HG03439 (cell line): ENCODE results near the gene BRF1.
"Not testable (repeated sequence)": the region's sequence is repeated elsewhere in the genome, so short reads cannot be mapped to it uniquely, and the experiment has no call there.

Experiments
- ATAC-seq: cut with Tn5 transposase; IDR thresholded peaks from one replicate; pipeline ENCODE4 v1.9.1; 2021; ENCODE audit warnings: mild to moderate bottlenecking, moderate library complexity; ENCODE audit not compliant: unreplicated experiment

Gene BRF1, protein sequence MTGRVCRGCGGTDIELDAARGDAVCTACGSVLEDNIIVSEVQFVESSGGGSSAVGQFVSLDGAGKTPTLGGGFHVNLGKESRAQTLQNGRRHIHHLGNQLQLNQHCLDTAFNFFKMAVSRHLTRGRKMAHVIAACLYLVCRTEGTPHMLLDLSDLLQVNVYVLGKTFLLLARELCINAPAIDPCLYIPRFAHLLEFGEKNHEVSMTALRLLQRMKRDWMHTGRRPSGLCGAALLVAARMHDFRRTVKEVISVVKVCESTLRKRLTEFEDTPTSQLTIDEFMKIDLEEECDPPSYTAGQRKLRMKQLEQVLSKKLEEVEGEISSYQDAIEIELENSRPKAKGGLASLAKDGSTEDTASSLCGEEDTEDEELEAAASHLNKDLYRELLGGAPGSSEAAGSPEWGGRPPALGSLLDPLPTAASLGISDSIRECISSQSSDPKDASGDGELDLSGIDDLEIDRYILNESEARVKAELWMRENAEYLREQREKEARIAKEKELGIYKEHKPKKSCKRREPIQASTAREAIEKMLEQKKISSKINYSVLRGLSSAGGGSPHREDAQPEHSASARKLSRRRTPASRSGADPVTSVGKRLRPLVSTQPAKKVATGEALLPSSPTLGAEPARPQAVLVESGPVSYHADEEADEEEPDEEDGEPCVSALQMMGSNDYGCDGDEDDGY

DNA sequence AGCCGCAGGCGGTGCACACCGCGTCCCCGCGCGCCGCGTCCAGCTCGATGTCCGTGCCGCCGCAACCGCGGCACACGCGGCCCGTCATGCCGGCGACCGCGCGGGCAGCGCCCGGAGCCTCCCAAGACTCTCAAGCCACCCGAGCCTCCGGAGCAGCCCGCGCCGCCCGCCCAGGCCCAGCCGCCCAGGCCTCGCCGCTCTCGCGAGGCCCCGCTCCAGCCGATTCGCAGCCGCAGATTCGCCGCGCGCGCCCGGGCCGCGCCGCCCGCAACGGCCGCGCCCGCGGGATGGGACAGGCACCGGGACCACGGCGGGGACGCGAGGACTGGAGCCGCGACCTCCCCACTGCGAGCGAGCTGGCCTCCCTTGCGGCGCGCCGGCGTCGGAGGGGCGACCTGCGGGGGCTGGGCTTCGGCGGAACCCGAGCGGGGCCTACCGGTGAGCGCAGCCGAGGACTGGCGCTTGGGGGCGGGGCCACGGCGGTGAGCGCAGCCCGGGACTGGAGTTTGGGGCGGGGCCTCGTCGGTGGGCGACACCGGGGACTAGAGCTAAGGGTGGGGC is at the start of gene BRF1:
Gene BRF1, minus strand, starts transcription at position 460 of the 561 bp plus-strand sequence. Its CDS starts 372 bp downstream, at position 88.
- ATAC-seq = peak; percentile 82

DNA sequence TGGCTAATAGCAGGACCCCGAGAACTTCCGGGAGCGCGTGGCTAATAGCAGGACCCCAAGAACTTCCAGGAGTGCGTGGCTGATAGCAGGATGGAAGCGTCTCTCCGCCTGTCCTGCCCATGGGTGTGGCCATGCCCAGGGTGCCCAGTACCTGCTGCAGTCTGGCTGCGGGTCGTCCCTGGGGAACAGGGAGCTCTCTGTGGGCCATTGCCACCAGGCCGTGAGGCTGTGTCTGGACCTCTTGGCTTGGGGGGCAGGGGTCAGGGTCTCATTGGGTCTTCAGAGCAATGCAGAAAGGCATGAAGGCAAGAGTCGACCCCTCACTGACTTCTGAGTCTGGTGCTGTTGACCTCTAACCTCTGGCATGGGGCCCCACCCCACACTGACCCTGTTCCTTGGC is 49.2 kb upstream of the BRF1 start:
- no peak for ATAC-seq

DNA sequence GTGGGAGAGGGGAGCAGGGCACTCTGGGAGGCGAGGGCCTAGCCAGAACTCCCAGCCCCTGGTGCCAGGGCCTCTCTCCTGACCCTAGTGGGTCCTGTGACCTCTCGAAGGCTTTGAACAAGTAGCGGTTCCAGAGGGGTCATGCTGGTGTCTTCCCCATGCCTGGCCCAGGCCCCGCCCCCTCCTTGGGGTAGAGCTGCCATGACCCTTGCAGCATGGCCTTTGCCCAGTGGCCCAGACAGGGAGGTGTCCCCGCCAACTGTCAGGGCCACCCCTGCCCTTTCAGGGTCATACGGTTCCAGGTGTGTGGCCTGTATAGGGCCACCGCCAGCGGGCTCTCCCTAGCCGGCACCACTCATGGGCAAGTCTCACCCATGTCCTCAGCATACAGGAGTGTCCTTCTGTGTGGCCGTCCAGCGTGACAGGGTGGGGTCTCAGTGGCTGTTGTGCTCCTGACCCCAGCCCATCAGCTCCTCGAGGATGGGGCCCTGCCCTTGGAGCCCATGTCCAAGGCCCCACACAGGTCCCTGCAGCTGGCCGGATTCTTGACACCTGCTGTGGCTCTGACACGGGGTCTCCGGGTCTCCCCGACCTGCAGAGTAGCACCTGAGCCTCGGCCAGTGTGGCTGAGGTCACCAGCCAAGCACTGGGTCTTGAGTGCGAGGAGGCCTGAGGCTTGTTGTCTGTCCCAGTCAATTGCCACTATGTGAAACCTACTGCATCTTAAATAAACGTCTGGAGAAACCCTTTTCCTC is 48.3 kb upstream of the BRF1 start:
- no peak for ATAC-seq

DNA sequence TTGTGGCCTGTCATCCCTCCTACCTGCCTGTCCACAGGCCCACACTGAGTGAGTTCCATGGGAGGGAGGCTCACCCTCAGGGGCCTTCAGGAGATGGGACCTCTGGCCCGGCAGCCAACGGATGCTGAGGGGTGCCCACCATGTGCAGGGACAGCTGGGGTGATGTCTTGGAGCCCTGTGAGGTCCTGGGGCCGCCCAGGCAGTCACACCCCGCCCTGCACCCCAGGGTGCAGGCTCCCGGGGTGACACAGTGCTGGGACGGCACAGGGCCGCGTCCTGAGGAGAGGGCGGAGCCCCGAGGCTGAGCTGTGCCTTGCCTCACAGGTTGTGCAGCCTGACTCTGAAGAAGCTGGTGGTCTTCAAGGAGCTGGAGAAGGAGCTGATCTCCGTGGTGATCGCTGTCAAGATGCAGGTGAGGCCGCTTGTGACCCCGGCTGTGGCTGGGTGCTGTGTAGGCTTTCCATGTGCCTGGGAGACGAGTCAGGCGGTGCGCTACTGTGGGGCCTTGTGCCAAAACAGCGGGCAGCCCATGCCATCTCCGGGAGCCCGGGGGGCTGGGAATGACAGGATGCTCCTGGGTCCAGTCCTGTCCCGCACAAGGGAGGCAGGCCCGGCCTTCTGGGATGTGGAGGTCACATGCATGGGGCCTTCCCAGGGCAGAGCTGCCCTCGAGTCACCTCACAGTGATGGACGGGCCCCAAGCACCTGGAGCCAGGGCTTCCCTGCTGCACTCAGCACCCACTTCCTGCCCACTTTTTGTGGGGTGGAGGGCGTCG is 47.6 kb upstream of the BRF1 start:
- ATAC-seq = no peak

DNA sequence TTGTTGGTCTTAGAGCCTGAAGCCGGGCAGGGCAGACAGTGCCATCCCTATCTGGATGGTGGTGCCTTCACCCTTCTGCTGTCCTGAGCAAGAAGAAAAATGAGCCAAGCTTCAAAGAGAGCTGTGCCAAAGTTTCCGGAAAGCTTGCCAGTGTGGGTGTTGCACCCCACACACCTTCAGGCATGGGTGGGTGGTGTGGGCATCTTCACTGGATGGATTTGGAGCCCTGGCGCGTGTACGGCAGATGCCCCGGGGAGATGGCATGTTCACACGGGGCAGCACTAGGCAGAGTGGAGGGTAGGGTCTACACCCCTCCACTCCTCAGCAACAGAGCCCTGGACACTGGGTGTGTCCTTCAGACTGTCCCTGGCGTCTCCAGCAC is 46.8 kb upstream of the BRF1 start:
- no peak for ATAC-seq

DNA sequence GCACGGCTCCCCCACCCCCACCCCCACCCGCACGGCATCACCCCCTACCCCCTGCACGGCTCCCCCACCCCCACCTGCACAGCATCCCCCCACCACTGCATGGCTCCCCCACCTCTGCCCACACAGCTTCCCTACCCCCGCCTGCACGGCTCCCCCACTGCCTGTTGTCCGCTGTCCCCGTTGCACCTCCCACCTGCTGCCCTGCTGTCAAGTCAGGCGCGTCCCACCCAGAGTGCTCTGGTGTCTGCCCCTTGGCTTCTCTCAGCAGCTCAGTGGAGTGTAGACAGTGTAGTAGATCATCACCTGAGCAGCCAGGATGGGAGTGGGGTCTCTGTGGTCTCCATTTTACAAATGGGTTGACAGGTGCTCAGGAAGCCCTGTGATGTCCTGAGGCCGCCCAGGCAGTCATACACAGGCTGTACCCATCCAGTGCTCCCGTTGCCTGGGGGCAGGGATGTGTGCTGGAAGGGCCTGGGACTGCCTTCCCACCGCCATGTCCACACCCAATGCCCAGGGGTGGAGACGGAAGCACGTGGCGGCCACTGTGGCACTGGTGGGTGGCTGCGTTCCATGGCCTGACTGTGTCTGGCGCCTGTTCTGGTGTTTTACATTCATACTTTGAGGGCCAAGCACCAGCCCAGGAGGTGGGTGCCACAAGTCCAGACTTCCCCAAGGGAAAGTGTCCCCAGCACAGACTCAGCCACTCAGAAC is 46.2 kb upstream of the BRF1 start:
- ATAC-seq = no peak

DNA sequence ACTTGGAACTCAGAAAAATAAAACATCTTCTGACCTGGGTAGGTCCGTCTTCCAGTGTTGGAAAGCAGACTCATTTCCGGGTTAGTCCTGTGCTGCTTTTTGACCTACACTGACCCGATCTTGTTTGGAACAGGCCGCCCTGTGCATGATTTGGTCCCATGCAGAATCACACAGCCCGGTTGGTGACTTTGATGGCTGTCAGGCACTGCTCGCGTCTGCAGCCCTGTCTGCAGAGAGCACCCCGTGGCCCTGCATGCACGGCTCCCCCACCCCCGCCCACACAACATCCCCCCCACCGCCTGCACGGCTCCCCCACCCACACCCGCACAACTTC is 45.4 kb upstream of the BRF1 start:
- no peak for ATAC-seq

DNA sequence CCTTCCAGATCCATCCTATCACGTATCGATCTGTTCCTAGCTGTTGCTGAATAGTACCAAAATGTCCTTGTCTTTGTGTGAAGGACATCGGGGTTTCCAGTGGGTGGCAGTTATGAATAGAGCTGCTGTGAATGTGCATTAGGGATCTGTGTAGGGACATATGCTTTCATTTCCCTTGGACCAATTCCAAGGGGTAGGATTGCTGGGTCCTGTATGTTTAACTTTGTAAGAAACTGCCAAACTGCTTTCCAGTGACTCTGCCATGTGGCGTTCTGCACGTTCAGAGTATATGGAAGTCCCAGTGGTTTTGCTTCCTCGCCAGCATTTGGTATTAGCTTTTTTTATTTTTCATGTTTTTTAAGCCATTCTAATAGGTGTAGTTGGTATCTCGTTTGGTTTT is 42.4 kb upstream of the BRF1 start:
- no peak for ATAC-seq

DNA sequence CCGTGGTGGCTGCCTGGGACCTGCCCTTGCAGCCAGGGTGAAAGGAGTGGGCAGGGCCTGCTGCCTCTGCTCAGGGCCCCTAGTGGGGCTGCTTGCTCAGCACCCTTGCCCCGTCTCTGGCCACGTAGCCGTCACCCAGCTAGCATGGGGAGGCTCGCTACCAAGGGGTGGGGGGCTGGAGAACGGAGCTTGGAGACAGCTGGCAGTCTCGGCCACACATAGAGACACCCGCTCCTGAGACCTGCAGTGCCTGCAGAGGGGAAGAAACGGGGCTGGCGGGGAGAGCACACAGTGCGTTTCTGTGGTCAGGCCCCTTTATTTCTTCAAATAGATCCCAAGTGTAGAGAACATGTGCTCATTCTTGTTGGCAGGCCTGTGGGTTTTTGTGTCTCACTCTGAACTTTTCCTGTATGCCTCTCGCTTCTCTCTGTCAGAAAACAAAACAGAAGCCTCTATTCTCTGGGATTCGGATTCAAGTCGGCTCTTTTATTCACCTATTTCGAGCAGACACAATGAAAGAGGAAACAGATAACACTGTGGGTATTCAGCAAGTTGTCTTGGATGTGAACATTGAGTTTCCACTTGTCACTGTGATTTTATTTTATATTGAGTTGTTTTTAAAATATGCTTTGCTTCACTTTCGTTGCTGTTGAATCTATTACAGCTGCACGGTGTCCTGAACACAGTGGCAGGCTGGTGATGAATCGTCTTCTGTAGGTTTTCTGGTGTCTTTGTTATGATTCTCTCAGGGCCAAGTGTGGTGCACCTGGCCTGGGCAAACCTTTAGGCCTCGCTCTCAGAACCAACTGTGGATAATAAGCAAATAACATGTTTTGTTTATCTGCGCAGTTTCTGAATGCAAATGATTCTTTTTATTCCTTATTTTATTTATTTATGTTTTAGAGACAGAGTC is 40.3 kb upstream of the BRF1 start:
- ATAC-seq = no peak

DNA sequence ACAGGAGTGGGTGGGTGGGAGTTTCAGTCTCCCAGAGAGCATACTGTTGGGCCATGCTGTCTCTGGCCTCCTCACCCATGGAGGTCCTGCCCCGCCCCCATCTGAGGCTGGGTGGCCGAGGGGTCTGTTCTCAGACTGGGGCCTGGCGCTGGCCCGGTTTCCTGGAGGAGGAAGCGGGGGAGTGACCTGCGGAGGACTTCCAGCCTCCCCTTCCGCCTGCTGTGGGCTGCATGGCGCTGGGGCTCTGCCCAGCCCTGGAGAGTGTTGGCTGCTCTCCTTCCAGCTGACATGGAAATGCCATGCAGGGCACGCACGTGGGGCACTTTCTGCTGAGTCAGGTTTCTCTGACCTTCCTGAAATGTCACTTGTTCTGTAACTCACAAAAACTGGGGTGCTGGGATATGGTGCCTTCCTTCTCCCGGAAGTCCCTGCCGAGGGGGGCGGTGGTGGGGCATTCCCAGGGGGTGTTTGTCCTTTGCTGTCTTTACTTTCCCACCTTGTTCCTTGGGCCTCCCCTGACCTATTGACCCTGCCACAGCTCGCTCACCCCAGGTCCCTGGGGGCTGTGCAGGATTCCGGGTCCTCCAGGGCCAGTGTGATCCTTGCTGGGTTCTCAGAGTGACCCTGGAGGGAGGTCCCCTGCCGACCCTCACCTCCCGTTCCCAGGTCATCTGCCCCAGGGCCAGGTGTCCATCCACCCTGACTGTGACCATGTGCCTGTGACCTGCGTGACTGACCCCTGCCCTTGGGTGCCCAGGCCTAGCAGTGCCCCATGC is 37.4 kb upstream of the BRF1 start:
- no peak for ATAC-seq

DNA sequence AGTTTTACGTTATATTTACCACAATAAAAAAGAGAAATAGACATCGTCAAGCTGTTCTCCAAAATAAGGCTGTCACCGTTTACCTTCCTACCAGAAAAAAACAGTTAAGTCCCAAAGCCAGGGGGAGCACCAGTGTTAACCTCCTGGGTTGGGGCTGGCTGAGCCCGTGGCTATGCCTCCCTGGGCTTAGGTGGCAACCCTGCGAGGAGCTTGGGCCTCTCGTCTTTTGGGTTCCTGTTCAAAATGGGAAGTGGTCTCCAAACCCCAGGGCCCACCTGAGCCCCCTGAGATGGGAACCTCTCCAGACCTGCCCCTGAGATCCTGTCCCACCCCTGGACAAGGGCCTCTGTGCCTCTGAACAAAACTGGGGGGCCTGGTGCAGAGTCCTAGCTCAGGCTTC is 36.6 kb upstream of the BRF1 start:
- no peak for ATAC-seq

DNA sequence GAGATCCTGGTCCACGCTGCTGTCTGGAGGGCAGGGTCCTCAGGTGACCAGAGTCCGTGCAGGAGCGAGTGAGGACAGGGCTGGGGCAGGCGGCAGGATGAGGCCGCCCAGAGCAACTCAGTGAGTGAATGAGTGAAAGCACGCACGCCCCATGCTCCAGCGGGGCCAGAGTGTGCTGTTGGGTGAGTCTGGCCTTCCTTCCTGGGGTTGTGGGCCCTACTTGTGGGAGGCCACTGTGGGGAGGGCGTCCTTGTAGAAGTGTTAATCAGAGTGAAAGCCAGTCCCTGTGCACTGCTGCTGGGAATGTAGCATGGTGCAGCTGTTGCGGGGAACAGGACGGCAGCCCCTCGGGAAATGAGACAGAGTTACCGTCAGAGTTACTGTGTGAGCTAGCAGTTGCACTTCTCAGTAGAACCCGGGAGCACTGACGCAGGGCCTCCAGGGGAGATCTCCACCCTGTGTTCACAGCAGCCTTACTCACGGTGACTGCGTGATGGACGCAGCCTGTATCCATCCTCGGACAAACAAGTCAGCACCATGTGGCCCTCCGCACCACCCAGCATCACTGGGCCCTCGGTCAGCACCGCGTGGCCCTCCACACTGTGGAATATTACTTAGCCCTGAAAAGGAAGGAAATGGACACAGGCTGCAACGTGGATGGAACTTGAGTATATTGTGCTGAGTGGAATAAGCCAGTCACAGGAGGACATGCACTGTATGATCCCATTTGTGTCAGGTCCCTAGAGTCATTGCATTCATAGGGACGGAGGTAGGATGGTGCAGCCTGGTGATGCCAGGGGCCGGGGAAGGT is 35.9 kb upstream of the BRF1 start:
- no peak for ATAC-seq

DNA sequence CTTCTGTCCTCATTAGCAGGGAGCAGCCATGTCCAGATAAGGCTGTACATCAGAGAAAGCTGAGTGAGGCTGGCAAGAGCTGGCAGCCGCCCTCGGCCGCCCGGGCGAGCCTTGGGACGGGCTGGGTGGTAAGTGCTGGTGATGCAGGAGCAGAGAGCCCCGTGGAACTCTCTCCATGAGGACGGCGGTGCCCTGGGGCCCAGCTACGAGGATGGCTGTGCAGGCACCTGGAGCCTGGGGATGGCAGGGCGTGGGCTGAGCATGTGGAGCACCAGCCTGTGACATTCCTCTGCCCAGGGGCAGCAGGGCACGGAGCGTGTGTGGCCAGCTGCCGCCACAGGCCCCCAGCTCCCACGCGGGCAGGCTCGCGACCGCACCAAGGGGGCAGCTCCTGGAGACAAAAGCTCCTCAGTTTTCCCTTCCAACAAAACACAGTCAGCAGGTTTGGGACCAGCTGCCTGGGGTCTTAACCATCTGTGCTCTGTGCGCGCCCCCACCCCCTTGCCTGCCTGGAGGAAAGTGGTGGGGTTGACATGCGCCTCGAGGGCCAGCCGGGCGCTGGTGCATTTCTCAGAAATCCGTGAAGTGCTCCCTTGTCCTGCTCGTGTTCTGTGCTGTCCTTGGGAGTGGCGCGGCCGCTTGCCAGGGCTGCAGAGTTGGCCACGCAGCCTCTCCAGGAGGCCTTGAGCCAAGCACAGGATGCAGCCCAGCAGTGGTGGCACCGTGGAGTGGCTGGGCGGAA is 35.1 kb upstream of the BRF1 start:
- ATAC-seq = no peak

DNA sequence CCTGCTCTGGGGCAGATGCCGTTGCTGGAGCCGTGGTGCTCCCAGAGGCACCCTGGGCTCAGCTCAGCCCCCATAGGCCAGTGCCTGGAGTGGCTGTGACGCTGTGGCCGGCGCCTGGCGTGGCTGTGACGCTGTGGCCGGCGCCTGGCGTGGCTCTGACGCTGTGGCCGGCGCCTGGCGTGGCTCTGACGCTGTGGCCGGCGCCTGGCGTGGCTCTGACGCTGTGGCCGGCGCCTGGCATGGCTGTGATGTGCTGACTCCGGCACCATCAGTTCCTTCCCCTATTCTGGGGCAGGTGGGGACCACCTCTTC is 34.4 kb upstream of the BRF1 start:
- not testable (repeated sequence) for ATAC-seq

DNA sequence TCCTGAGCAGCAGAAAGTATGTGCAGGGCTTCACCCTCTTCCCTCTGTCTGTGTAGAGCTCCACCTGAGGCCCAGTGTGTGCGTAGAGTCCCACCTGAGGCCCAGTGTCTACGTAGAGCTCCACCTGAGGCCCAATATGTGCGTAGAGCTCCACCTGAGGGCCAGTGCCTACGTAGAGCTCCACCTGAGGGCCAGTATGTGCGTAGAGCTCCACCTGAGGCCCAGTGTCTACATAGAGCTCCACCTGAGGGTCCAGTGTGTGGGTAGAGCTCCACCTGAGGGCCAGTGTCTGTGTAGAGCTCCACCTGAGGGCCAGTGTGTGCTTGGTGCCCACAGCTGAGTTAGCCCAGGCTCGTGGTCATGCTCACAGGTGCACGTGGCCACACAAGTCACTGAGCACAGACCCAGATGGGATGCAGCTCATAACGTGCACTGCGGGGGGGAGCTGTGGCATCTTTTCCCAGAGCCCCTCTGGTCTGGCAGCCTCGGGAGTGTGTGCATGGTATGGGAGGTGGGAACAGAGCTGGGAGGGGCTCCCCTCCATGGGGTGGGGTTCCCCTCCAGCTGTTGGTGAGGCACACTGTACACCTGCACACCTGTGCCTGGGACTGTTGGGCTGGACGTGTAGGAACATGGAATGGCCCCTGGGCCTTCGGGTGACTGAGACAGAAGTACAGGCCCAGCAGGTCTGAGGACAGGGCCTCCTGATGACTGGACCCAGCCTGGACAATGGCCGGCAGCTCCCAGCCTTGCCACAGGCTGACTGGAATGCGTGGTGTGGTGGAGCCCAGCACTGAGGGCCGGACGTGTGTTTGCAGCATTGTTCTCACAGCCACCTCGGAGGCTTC is 33.8 kb upstream of the BRF1 start:
- no peak for ATAC-seq
